Amniotic stem cell (primary cell): ENCODE data around the gene PLB1.
"Not testable (repeated sequence)": the region's sequence is repeated elsewhere in the genome, so short reads cannot be mapped to it uniquely, and the experiment has no call there.

Experiments
- DNase-seq: peaks from one replicate; lab custom pipeline; 2025; lab: John Stamatoyannopoulos, UW

The PLB1 gene

GRCh38 chr2:28465148-28465885, 30.5 kb upstream of the PLB1 start:
- DNase-seq, result no peak

GRCh38 chr2:28469304-28469703, 26.6 kb upstream of the PLB1 start:
- DNase-seq, result no peak

GRCh38 chr2:28469947-28470535, 25.8 kb upstream of the PLB1 start:
- no peak for DNase-seq

GRCh38 chr2:28470759-28471158, 25.1 kb upstream of the PLB1 start:
- DNase-seq, result no peak

GRCh38 chr2:28471214-28471613, 24.6 kb upstream of the PLB1 start:
- no peak for DNase-seq

GRCh38 chr2:28471701-28472236, 24.1 kb upstream of the PLB1 start:
- no peak for DNase-seq

- not testable (repeated sequence) for DNase-seq
These were observed 23.2 kb upstream of the PLB1 start for GRCh38 chr2:28472641-28473040.

GRCh38 chr2:28475088-28475595, 20.7 kb upstream of the PLB1 start:
- no peak for DNase-seq

- no peak for DNase-seq
These were observed 18.8 kb upstream of the PLB1 start for GRCh38 chr2:28477087-28477486.

- no peak for DNase-seq
These were observed 18.2 kb upstream of the PLB1 start for GRCh38 chr2:28477645-28478044.

- DNase-seq, result no peak
These were observed 15.3 kb upstream of the PLB1 start for GRCh38 chr2:28480403-28481049.

GRCh38 chr2:28481905-28482304, 14.0 kb upstream of the PLB1 start:
- DNase-seq, result no peak

GRCh38 chr2:28484835-28485234, 11.0 kb upstream of the PLB1 start:
- DNase-seq, result no peak

- DNase-seq, result no peak
These were observed 9.3 kb upstream of the PLB1 start for GRCh38 chr2:28486526-28486925.

GRCh38 chr2:28487258-28487657, 8.6 kb upstream of the PLB1 start:
- no peak for DNase-seq

- DNase-seq, result no peak
These were observed 7.6 kb upstream of the PLB1 start for GRCh38 chr2:28488083-28488830.

- no peak for DNase-seq
These were observed 6.8 kb upstream of the PLB1 start for GRCh38 chr2:28488858-28489575.

GRCh38 chr2:28490558-28490957, 5.3 kb upstream of the PLB1 start:
- no peak for DNase-seq

- DNase-seq, result no peak
These were observed 3.6 kb upstream of the PLB1 start for GRCh38 chr2:28492282-28492681.

GRCh38 chr2:28493636-28494035, 2.2 kb upstream of the PLB1 start:
- DNase-seq, result no peak

GRCh38 chr2:28496781-28497180, 921 bp downstream of the PLB1 start:
- no peak for DNase-seq

- DNase-seq, result no peak
These were observed 1.3 kb downstream of the PLB1 start for GRCh38 chr2:28497206-28497605.
